Psoas muscle (tissue), 8 donors: Measurements from ENCODE around the gene NDUFAF8. TPM values are rescaled to one million over a fixed set of nuclear protein-coding genes. Genes with fewer than 3 reads are reported as not detected.

Source experiments
- ATAC-seq, 4 donors: fragments of 200-7000 bp; cut with Tn5 transposase; one replicate each; pipeline ENCODE4 v1.9.1; 2020; ENCODE audit warnings: moderate library complexity in 3 of 4, mild to moderate bottlenecking in 2 of 4
- DNase-seq, 2 donors: peaks; one replicate each; pipeline ENCODE4 v3.0.0-alpha.2; 2020
- H3K27ac ChIP-seq: fragments of 200-600 bp; one replicate; pipeline ENCODE4 v1.8.0; 2022
- H3K27me3 ChIP-seq, 3 donors: fragments of 200-600 bp in 1 of 3; one replicate each; pipeline versions ENCODE4 v1.6.1 to v1.8.0; 2013 to 2022; ENCODE audit warnings: low read length in 2 of 3, mild to moderate bottlenecking in 2 of 3, moderate library complexity in 1 of 3; ENCODE audit not compliant: insufficient read depth in 3 of 3
- H3K36me3 ChIP-seq, 2 donors: fragments of 200-600 bp in 1 of 2; one replicate each; pipeline versions ENCODE4 v1.6.1 to v1.8.0; 2013 to 2022; ENCODE audit warnings: low read depth in 1 of 2, mild to moderate bottlenecking in 1 of 2, moderate library complexity in 1 of 2; ENCODE audit not compliant: insufficient read depth in 1 of 2
- H3K4me1 ChIP-seq: fragments of 200-600 bp; one replicate; pipeline ENCODE4 v1.8.0; 2022
- H3K4me3 ChIP-seq: fragments of 200-600 bp; one replicate; pipeline ENCODE4 v1.8.0; 2022; ENCODE audit warnings: mild to moderate bottlenecking
- H3K9me3 ChIP-seq: fragments of 200-600 bp; one replicate; pipeline ENCODE4 v1.8.0; 2022
- WGBS, 3 donors: extraction: QIAGEN DNeasy Blood & Tissue Kit; methylation state at CpG; one replicate each; pipeline versions ENCODE4 v1.1.6 to v1.1.7; 2013; 5-methylcytosine and 5-hydroxymethylcytosine counted together
- intact Hi-C, 2 donors: fragments of 100-400 bp; cut with DNase I; formaldehyde crosslinking; loops; one replicate each; pipeline versions ENCODE4 v1.11.0 to v1.14.2; 2022
- polyA plus RNA-seq, 3 donors: library from polyadenylated mRNA; stranded (reverse); fragments of 200-250 nt; gene quantifications; one replicate each; pipeline ENCODE4 v1.2.3, GENCODE V29; 2013
- total RNA-seq, 4 donors: library from RNA; stranded (reverse); fragmentation: NEBNext Ultra II Directional in 2 of 4; extraction: Animal tissue kit (Norgen Biotek cat#: 25700) in 2 of 4; gene quantifications; one replicate each; pipeline versions ENCODE4 v1.2.1 to v1.2.4, GENCODE V29; 2021 to 2023
- TF ChIP-seq, protein P1 (sequence below): fragments of 200-600 bp; IDR thresholded peaks from one replicate; pipeline ENCODE4 v1.8.0; 2022; ENCODE audit warnings: antibody characterized with exemption
- donor health status: healthy with polysubstance abuse.
- donor health status: DM: no; HTN: no; CAD: no; lungs with moderate emphysema.
- donor health status: Bipolar disorder and iron deficiency.
- donor health status: healthy.
- donor health status: DM: yes; HTN: yes; CAD: no.
- donor health status: DM: no; HTN: no; CAD: no.
- donor health status: DM: no; HTN: no; CAD: no.
- donor health status: DM: yes; HTN: yes; CAD: no.

The NDUFAF8 gene
- total and polyA plus RNA-seq, 7 donors = 42.4 to 63.8 (median 54.9) TPM

DNA sequence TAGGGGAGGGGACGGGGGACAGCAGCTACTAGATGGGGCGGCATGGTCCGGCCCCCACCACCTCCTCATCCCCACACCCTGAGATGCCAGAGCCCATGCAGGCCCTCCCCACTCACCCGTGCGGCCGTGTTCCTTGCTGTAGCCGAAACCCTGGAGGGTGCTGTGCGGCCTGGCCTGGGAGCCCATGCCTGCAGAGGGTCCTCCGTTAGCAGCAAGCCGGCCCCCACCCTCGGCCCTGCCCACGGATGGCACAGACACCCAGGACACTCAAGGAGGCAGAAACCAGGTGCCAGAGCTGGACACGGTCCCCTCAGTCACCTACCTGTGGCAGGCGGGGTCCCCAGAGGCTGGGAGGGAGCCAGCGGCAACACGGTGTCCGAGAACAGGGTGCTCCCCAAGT, 5.8 kb upstream of the NDUFAF8 start:
- Histone ChIP-seq H3K27ac (no peak overlapping the region), H3K27me3 (no peaks in the 10 kb centered on the region), H3K9me3 (no peaks in the 10 kb centered on the region), H3K4me3 (no peak overlapping the region), H3K4me1 (peaks cover 10% of the 10 kb centered on the region), H3K36me3 (peaks cover 0 to 72% of the 10 kb centered on the region in 2 donors)
- 89 to 90% (median 89%) methylated on average over 16 to 17 of the region's 17 CpGs for WGBS, 3 donors
- intact Hi-C loops = no loop called here
- TF ChIP-seq, protein P1, sequence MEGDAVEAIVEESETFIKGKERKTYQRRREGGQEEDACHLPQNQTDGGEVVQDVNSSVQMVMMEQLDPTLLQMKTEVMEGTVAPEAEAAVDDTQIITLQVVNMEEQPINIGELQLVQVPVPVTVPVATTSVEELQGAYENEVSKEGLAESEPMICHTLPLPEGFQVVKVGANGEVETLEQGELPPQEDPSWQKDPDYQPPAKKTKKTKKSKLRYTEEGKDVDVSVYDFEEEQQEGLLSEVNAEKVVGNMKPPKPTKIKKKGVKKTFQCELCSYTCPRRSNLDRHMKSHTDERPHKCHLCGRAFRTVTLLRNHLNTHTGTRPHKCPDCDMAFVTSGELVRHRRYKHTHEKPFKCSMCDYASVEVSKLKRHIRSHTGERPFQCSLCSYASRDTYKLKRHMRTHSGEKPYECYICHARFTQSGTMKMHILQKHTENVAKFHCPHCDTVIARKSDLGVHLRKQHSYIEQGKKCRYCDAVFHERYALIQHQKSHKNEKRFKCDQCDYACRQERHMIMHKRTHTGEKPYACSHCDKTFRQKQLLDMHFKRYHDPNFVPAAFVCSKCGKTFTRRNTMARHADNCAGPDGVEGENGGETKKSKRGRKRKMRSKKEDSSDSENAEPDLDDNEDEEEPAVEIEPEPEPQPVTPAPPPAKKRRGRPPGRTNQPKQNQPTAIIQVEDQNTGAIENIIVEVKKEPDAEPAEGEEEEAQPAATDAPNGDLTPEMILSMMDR = no peak
- DNase-seq (peak in 1 of 2 donors; percentile 10), ATAC-seq (no peak)

DNA sequence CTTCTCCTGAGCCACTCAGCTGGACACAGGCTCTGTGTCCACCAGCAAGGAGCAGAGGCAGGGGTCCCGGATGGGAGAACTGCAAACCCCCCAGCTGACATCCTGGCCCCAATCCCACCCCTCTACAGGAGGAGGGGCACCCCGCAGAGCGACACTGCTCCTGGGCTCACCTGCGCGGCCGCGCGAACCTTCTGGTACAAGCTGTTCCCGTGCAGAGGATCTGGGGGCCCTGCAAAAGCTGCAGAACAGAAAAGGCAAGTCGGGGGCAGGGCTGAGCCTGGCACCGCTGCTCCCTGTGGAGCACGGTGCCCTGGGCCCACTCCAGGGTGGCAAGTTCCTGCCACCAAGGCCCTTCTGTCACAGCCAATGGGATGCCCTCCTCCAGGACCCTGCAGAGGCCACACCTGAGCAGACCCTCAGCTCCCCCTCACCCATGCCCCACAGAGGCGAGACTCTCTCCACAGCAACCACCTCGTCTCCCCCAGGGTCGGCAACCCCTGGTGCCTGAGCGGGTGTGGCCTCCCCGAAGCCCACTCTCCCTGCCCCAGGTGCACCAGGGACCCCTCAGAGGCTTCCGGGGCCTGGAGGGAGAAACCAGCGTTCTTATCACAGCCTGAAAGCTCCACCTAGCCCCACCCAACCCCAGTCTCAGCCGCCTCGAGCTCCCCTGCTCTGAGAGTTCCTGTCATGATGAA, 5.2 kb upstream of the NDUFAF8 start:
- no peaks in the 10 kb centered on the region for H3K27me3 ChIP-seq
- TF ChIP-seq, protein P1 = no peak
- intact Hi-C loops = no loop called here
- peak in 1 of 2 donors; percentile 17 for DNase-seq
- no peaks in the 10 kb centered on the region for H3K9me3 ChIP-seq
- WGBS, 3 donors = 91 to 92% (median 91%) methylated on average over 18 to 21 of the region's 21 CpGs
- H3K27ac ChIP-seq = no peak overlapping the region
- ATAC-seq = no peak
- peaks cover 0 to 65% of the 10 kb centered on the region in 2 donors for H3K36me3 ChIP-seq
- H3K4me3 ChIP-seq = no peak overlapping the region
- H3K4me1 ChIP-seq = peaks cover 10% of the 10 kb centered on the region

- H3K4me3 ChIP-seq = no peak overlapping the region
- peaks cover 0 to 60% of the 10 kb centered on the region in 2 donors for H3K36me3 ChIP-seq
- WGBS, 3 donors = 87 to 90% (median 90%) methylated on average over 13 of the region's 13 CpGs
- peaks cover 10% of the 10 kb centered on the region for H3K4me1 ChIP-seq
- ATAC-seq (no peak), DNase-seq (no peak)
- TF ChIP-seq, protein P1 = no peak
- no peak overlapping the region for H3K27ac ChIP-seq
- no peaks in the 10 kb centered on the region for H3K27me3 ChIP-seq
- intact Hi-C loops = no loop called here
- H3K9me3 ChIP-seq = no peaks in the 10 kb centered on the region
These were observed 4.6 kb upstream of the NDUFAF8 start for GRCh38 chr17:81234506-81234855.

- TF ChIP-seq, protein P1 = no peak
- Histone ChIP-seq H3K36me3 (peaks cover 0 to 53% of the 10 kb centered on the region in 2 donors), H3K9me3 (no peaks in the 10 kb centered on the region), H3K27ac (no peak overlapping the region), H3K27me3 (no peaks in the 10 kb centered on the region), H3K4me1 (peaks cover 14% of the 10 kb centered on the region), H3K4me3 (no peak overlapping the region)
- ATAC-seq = no peak
- DNase-seq = peak in 1 of 2 donors; percentile 10
- intact Hi-C loops = no loop called here
- 89 to 90% (median 89%) methylated on average over 22 to 26 of the region's 26 CpGs for WGBS, 3 donors
These were observed 3.9 kb upstream of the NDUFAF8 start for GRCh38 chr17:81234940-81235821.
